HepG2 (cell line): ENCODE measurements around the gene IPO9. TPM values are rescaled to one million over a fixed set of nuclear protein-coding genes. Genes with fewer than 3 reads are reported as not detected.
A peak's percentile ranks its signal among the peaks of the same experiment; 100 is the strongest.

Source experiments
- ARHGAP35 ChIP-seq: sonication (generic); formaldehyde crosslinking; IDR thresholded peaks from 2 replicates; pipeline ENCODE4 v1.9.0; 2022; ENCODE audit warnings: mild to moderate bottlenecking, inconsistent platforms, moderate library complexity, missing genetic modification reagents, borderline replicate concordance
- ATRX ChIP-seq: sonication (generic); formaldehyde crosslinking; IDR thresholded peaks from 2 replicates; pipeline ENCODE4 v1.4.0; 2020; ENCODE audit warnings: missing genetic modification reagents, borderline replicate concordance
- BRCA1 ChIP-seq: sonication (generic); formaldehyde crosslinking; IDR thresholded peaks from 2 replicates; pipeline ENCODE4 v1.4.0; 2020; ENCODE audit warnings: missing genetic modification reagents
- CENPT ChIP-seq: sonication (generic); formaldehyde crosslinking; IDR thresholded peaks from 2 replicates; pipeline ENCODE4 v1.8.0; 2022; ENCODE audit warnings: low read depth, mild to moderate bottlenecking, moderate library complexity, missing genetic modification reagents
- DMAP1 ChIP-seq: IDR thresholded peaks from 2 replicates; pipeline ENCODE4 v1.6.1; 2016
- EED ChIP-seq: sonication (generic); formaldehyde crosslinking; IDR thresholded peaks from 2 replicates; pipeline ENCODE4 v1.5.0; 2020; ENCODE audit warnings: mild to moderate bottlenecking, missing genetic modification reagents
- ELF4 ChIP-seq: sonication (generic); formaldehyde crosslinking; IDR thresholded peaks from 2 replicates; pipeline ENCODE4 v1.5.0; 2020; ENCODE audit warnings: missing genetic modification reagents, mild to moderate bottlenecking, moderate library complexity, borderline replicate concordance
- HNRNPH1 ChIP-seq: fragments of 200-400 bp; formaldehyde crosslinking; optimal IDR thresholded peaks from 2 replicates; pipeline ENCODE3; 2017; ENCODE audit warnings: mild to moderate bottlenecking, low read depth, low read length
- HNRNPK ChIP-seq: fragments of 200-400 bp; formaldehyde crosslinking; IDR thresholded peaks from 2 replicates; pipeline ENCODE4 v1.6.1; 2018; ENCODE audit warnings: low read length, low read depth, moderate library complexity, mild to moderate bottlenecking; ENCODE audit not compliant: poor library complexity, severe bottlenecking
- KLF15 ChIP-seq: sonication (generic); formaldehyde crosslinking; IDR thresholded peaks from 2 replicates; pipeline ENCODE4 v1.8.1; 2023; ENCODE audit warnings: borderline replicate concordance, mild to moderate bottlenecking, inconsistent platforms, missing genetic modification reagents, mixed read lengths
- PAWR ChIP-seq: sonication (generic); formaldehyde crosslinking; IDR thresholded peaks from 2 replicates; pipeline ENCODE4 v1.4.0; 2020; ENCODE audit warnings: missing genetic modification reagents, mild to moderate bottlenecking, borderline replicate concordance
- PHF21A ChIP-seq: sonication (generic); formaldehyde crosslinking; IDR thresholded peaks from 2 replicates; pipeline ENCODE4 v1.5.0; 2020; ENCODE audit warnings: mild to moderate bottlenecking, missing genetic modification reagents
- POLR2AphosphoS2 ChIP-seq: IDR thresholded peaks from 2 replicates; pipeline ENCODE4 v1.6.1; 2011; ENCODE audit warnings: low read depth, low read length, improper control_type of control experiment
- RAD51 ChIP-seq: fragments of 450-650 bp; IDR thresholded peaks from 2 replicates; pipeline ENCODE4 v1.6.1; 2016; ENCODE audit warnings: borderline replicate concordance
- RFX5 ChIP-seq: IDR thresholded peaks from 2 replicates; pipeline ENCODE4 v1.6.1; 2011; ENCODE audit warnings: low read depth, low read length, improper control_type of control experiment
- SALL2 ChIP-seq: sonication (generic); formaldehyde crosslinking; IDR thresholded peaks from 2 replicates; pipeline ENCODE4 v1.8.1; 2023; ENCODE audit warnings: mild to moderate bottlenecking, missing genetic modification reagents, inconsistent platforms
- SMARCE1 ChIP-seq: fragments of 450-650 bp; IDR thresholded peaks from 2 replicates; pipeline ENCODE4 v1.6.1; 2017; ENCODE audit warnings: borderline replicate concordance
- TBL1XR1 ChIP-seq: fragments of 150-350 bp; IDR thresholded peaks from 2 replicates; pipeline ENCODE4 v1.6.1; 2014; ENCODE audit warnings: borderline replicate concordance, low read length; ENCODE audit not compliant: partially characterized antibody
- ZNF230 ChIP-seq: sonication (generic); formaldehyde crosslinking; IDR thresholded peaks from 2 replicates; pipeline ENCODE4 v1.4.0; 2020; ENCODE audit warnings: mild to moderate bottlenecking, missing genetic modification reagents
- ZNF33A ChIP-seq: sonication (generic); formaldehyde crosslinking; IDR thresholded peaks from 2 replicates; pipeline ENCODE4 v1.5.1; 2020; ENCODE audit warnings: missing genetic modification reagents, mild to moderate bottlenecking, moderate library complexity, borderline replicate concordance
- ZNF703 ChIP-seq: sonication (generic); formaldehyde crosslinking; IDR thresholded peaks from 2 replicates; pipeline ENCODE4 v1.5.1; 2020; ENCODE audit warnings: missing genetic modification reagents, mild to moderate bottlenecking, moderate library complexity, borderline replicate concordance
- ZNF709 ChIP-seq: sonication (generic); formaldehyde crosslinking; IDR thresholded peaks from 2 replicates; pipeline ENCODE4 v1.5.0; 2020; ENCODE audit warnings: mild to moderate bottlenecking, missing genetic modification reagents
- ZNF792 ChIP-seq: IDR thresholded peaks from 2 replicates; pipeline ENCODE4 v1.6.1; 2016
- ZNF839 ChIP-seq: sonication (generic); formaldehyde crosslinking; IDR thresholded peaks from 2 replicates; pipeline ENCODE4 v1.4.0; 2020; ENCODE audit warnings: missing genetic modification reagents, mild to moderate bottlenecking, borderline replicate concordance
- polyA plus RNA-seq, 8 experiments: library from polyadenylated mRNA; depleted of rRNA in 3 of 8; stranded (reverse) in 7 of 8; unstranded in 1 of 8; fragments of >200 nt; fragmentation: Illumina TruSeq in 4 of 8; extraction: Trizol in 4 of 8; gene quantifications; 2 replicates each; pipeline versions ENCODE4 v1.2.1 to v1.2.3, GENCODE V29; 2011 to 2016; ENCODE audit warnings: low read depth in 4 of 8, missing spikeins in 1 of 8, mixed read lengths in 1 of 8; ENCODE audit not compliant: insufficient read depth in 1 of 8
- total RNA-seq, 5 experiments: library from RNA; depleted of rRNA; stranded (reverse); fragments of >200 nt; fragmentation: Illumina TruSeq; extraction: Trizol; gene quantifications; 2 replicates each; pipeline ENCODE4 v1.2.3, GENCODE V29; 2016; ENCODE audit warnings: low read depth in 1 of 5
- TF ChIP-seq, protein P1 (sequence below): IDR thresholded peaks from 2 replicates; pipeline ENCODE4 v1.6.1; 2016; ENCODE audit warnings: mild to moderate bottlenecking, missing biosample characterization, missing genetic modification reagents
- TF ChIP-seq, protein P2 (sequence below): sonication (generic); formaldehyde crosslinking; IDR thresholded peaks from 2 replicates; pipeline ENCODE4 v1.4.0; 2020; ENCODE audit warnings: missing genetic modification reagents
- TF ChIP-seq, protein P3 (sequence below): sonication (generic); formaldehyde crosslinking; IDR thresholded peaks from 2 replicates; pipeline ENCODE4 v1.5.0; 2020; ENCODE audit warnings: missing genetic modification reagents
- TF ChIP-seq, protein P4 (sequence below): sonication (generic); formaldehyde crosslinking; IDR thresholded peaks from 2 replicates; pipeline ENCODE4 v1.8.0; 2022; ENCODE audit warnings: missing genetic modification reagents, mild to moderate bottlenecking, borderline replicate concordance

IPO9 gene
- total and polyA plus RNA-seq, 2 of the 13 experiments (the other 11 are each of a cell fraction or from before 2014, with no cell fraction given): 31.0 to 34.8 TPM

DNA sequence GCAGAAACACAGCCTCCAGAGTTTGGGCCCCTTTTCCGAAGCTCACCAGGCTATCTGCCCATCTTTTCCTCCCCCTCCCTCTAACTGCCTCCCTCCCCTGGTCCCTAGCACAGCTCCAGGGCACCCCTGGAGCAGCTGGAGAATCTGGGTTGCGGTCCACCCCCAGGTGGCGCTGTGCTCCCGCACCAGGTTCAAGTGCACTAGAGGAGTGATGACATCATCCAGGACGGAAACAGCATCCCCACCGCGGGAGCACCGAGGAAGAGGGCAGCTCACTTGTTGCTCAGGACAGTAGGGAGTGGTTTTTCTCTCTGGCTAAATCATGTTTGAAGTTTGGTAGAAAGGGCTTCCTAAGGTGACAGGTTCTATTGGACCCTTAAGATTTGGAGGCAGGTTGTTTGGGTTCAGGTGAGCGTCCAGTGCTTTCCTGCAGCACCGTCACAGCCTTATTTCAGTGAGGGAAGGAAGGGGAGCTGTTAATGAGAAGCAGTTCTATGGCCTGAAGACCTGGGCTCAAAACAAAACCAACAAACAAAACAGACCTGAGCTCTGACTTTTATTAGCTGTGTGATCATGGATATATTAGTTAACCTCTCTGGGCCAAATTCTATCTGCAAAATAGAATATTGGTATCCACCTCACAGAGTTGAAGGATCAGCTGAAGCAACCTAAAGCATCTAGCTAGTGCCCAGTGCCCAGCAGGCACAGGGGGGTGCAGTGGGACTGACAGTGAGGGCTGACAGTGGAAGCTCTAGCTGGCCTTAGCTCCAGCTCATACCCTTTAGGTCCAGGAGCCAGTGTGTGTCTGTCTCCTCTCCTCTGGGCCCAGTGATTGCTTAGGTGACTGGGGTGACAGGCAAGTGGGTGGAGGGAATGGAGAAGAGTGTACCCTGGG is 67.2 kb downstream of the IPO9 start (continued):
- TF ChIP-seq, protein P1, sequence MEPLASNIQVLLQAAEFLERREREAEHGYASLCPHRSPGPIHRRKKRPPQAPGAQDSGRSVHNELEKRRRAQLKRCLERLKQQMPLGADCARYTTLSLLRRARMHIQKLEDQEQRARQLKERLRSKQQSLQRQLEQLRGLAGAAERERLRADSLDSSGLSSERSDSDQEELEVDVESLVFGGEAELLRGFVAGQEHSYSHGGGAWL (CRISPR knock-in tag): no peak
- TF ChIP-seq RFX5 (no peak), ELF4 (no peak), PHF21A (CRISPR knock-in tag) (no peak), PAWR (CRISPR knock-in tag) (no peak), SALL2 (0 out of 2 replicates have a peak, but pooled peaks have one; percentile 52), HNRNPK (no peak), ZNF33A (CRISPR knock-in tag) (no peak), KLF15 (no peak), ZNF230 (CRISPR knock-in tag) (no peak), TBL1XR1 (peak; percentile 31), POLR2AphosphoS2 (no peak), ARHGAP35 (CRISPR knock-in tag) (no peak), CENPT (CRISPR knock-in tag) (no peak), RAD51 (no peak), EED (CRISPR knock-in tag) (no peak), ZNF703 (CRISPR knock-in tag) (no peak), ATRX (no peak), BRCA1 (no peak), ZNF709 (no peak), ZNF792 (CRISPR knock-in tag) (no peak), DMAP1 (no peak), HNRNPH1 (no peak), ZNF839 (no peak), SMARCE1 (no peak)
- TF ChIP-seq, protein P2, sequence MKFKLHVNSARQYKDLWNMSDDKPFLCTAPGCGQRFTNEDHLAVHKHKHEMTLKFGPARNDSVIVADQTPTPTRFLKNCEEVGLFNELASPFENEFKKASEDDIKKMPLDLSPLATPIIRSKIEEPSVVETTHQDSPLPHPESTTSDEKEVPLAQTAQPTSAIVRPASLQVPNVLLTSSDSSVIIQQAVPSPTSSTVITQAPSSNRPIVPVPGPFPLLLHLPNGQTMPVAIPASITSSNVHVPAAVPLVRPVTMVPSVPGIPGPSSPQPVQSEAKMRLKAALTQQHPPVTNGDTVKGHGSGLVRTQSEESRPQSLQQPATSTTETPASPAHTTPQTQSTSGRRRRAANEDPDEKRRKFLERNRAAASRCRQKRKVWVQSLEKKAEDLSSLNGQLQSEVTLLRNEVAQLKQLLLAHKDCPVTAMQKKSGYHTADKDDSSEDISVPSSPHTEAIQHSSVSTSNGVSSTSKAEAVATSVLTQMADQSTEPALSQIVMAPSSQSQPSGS (CRISPR knock-in tag): peak; percentile 100
- TF ChIP-seq, protein P3, sequence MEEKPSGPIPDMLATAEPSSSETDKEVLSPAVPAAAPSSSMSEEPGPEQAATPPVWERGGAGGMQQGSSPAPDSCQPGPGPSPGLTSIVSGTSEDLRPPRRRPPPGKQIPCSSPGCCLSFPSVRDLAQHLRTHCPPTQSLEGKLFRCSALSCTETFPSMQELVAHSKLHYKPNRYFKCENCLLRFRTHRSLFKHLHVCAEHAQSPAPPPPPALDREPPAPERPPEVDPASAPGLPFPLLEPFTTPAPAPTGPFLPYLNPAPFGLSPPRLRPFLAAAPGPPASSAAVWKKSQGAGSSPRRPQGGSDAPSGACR (CRISPR knock-in tag): no peak
- TF ChIP-seq, protein P4, sequence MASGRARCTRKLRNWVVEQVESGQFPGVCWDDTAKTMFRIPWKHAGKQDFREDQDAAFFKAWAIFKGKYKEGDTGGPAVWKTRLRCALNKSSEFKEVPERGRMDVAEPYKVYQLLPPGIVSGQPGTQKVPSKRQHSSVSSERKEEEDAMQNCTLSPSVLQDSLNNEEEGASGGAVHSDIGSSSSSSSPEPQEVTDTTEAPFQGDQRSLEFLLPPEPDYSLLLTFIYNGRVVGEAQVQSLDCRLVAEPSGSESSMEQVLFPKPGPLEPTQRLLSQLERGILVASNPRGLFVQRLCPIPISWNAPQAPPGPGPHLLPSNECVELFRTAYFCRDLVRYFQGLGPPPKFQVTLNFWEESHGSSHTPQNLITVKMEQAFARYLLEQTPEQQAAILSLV (CRISPR knock-in tag): 0 out of 2 replicates have a peak, but pooled peaks have one; percentile 8
